KOPT-K1 (cell line): ENCODE data around the gene SDK1.

Experiments used
- H3K27ac ChIP-seq: fragments of 200-600 bp; sonication (generic); 2 replicates; pipeline ENCODE4 v1.5.1; 2016; ENCODE audit warnings: antibody characterized with exemption, mild to moderate bottlenecking, low read depth, low read length; ENCODE audit not compliant: poor library complexity, severe bottlenecking
- H3K36me3 ChIP-seq: fragments of 200-600 bp; sonication (generic); 2 replicates; pipeline ENCODE4 v1.5.1; 2017; ENCODE audit warnings: antibody characterized with exemption, mild to moderate bottlenecking, low read length, moderate library complexity; ENCODE audit not compliant: insufficient read depth
- H3K9me3 ChIP-seq: fragments of 200-600 bp; sonication (generic); 2 replicates; pipeline ENCODE4 v1.5.1; 2017; ENCODE audit warnings: antibody characterized with exemption, low read length, mild to moderate bottlenecking; ENCODE audit not compliant: insufficient read depth, poor library complexity, severe bottlenecking

The SDK1 gene

GRCh38 chr7:3949242-3949640 lies 648.2 kb downstream of the SDK1 start:
- H3K36me3 ChIP-seq: no peaks in the 10 kb centered on the region
- no peak overlapping the region for H3K27ac ChIP-seq
- no peaks in the 10 kb centered on the region for H3K9me3 ChIP-seq

GRCh38 chr7:3950249-3950648 lies 649.2 kb downstream of the SDK1 start:
- H3K36me3 ChIP-seq: no peaks in the 10 kb centered on the region
- no peaks in the 10 kb centered on the region for H3K9me3 ChIP-seq
- no peak overlapping the region for H3K27ac ChIP-seq

GRCh38 chr7:3951316-3952055 lies 650.4 kb downstream of the SDK1 start:
- H3K36me3 ChIP-seq: no peaks in the 10 kb centered on the region
- no peaks in the 10 kb centered on the region for H3K9me3 ChIP-seq
- no peak overlapping the region for H3K27ac ChIP-seq

GRCh38 chr7:3953133-3953532 lies 652.1 kb downstream of the SDK1 start:
- Histone ChIP-seq H3K27ac (no peak overlapping the region), H3K9me3 (no peaks in the 10 kb centered on the region), H3K36me3 (no peaks in the 10 kb centered on the region)

- Histone ChIP-seq H3K27ac (no peak overlapping the region), H3K9me3 (no peaks in the 10 kb centered on the region)
Measured at GRCh38 chr7:3953946-3954345, 652.9 kb downstream of the SDK1 start.

GRCh38 chr7:3955026-3955425 lies 654.0 kb downstream of the SDK1 start:
- Histone ChIP-seq H3K27ac (no peak overlapping the region), H3K36me3 (no peaks in the 10 kb centered on the region), H3K9me3 (no peaks in the 10 kb centered on the region)

More at GRCh38 chr7:3953946-3954345, 652.9 kb downstream of the SDK1 start:
- H3K36me3 ChIP-seq: no peaks in the 10 kb centered on the region

GRCh38 chr7:3955751-3956696 lies 655.0 kb downstream of the SDK1 start:
- no peak overlapping the region for H3K27ac ChIP-seq
- H3K36me3 ChIP-seq: no peaks in the 10 kb centered on the region

GRCh38 chr7:3956949-3957348 lies 655.9 kb downstream of the SDK1 start:
- Histone ChIP-seq H3K27ac (no peak overlapping the region), H3K9me3 (no peaks in the 10 kb centered on the region), H3K36me3 (no peaks in the 10 kb centered on the region)

More at GRCh38 chr7:3955751-3956696, 655.0 kb downstream of the SDK1 start:
- no peaks in the 10 kb centered on the region for H3K9me3 ChIP-seq

GRCh38 chr7:3957472-3958108 lies 656.5 kb downstream of the SDK1 start:
- Histone ChIP-seq H3K27ac (no peak overlapping the region), H3K9me3 (no peaks in the 10 kb centered on the region)

GRCh38 chr7:3958109-3958483 lies 657.0 kb downstream of the SDK1 start:
- no peak overlapping the region for H3K27ac ChIP-seq

More at GRCh38 chr7:3957472-3958108, 656.5 kb downstream of the SDK1 start:
- no peaks in the 10 kb centered on the region for H3K36me3 ChIP-seq

GRCh38 chr7:3959364-3959763 lies 658.3 kb downstream of the SDK1 start:
- H3K36me3 ChIP-seq: no peaks in the 10 kb centered on the region
- no peak overlapping the region for H3K27ac ChIP-seq
- no peaks in the 10 kb centered on the region for H3K9me3 ChIP-seq

More at GRCh38 chr7:3958109-3958483, 657.0 kb downstream of the SDK1 start:
- H3K9me3 ChIP-seq: no peaks in the 10 kb centered on the region
- H3K36me3 ChIP-seq: no peaks in the 10 kb centered on the region

GRCh38 chr7:3960050-3960763 lies 659.2 kb downstream of the SDK1 start:
- Histone ChIP-seq H3K9me3 (no peaks in the 10 kb centered on the region), H3K36me3 (no peaks in the 10 kb centered on the region), H3K27ac (no peak overlapping the region)

- H3K27ac ChIP-seq: no peak overlapping the region
- no peaks in the 10 kb centered on the region for H3K9me3 ChIP-seq
- no peaks in the 10 kb centered on the region for H3K36me3 ChIP-seq
Measured at GRCh38 chr7:3960942-3961341, 659.9 kb downstream of the SDK1 start.

- H3K9me3 ChIP-seq: no peaks in the 10 kb centered on the region
- no peaks in the 10 kb centered on the region for H3K36me3 ChIP-seq
- no peak overlapping the region for H3K27ac ChIP-seq
Measured at GRCh38 chr7:3961857-3962503, 660.9 kb downstream of the SDK1 start.
